HG02870 (cell line): ENCODE data around the gene WDR1.
A peak's percentile ranks its signal among the peaks of the same experiment; 100 is the strongest.

Experiments
- ATAC-seq: cut with Tn5 transposase; IDR thresholded peaks from one replicate; pipeline ENCODE4 v1.9.1; 2021; ENCODE audit warnings: mild to moderate bottlenecking, moderate library complexity; ENCODE audit not compliant: unreplicated experiment

Gene WDR1

GRCh38 chr4:10116569-10117358 is at the start of gene WDR1:
TSS of gene WDR1 (minus strand) at chr4:10116799. CDS start at chr4:10116666, 133 bp downstream.
- peak; percentile 75 for ATAC-seq

GRCh38 chr4:10164877-10165283 is 48.3 kb upstream of the WDR1 start:
- ATAC-seq: no peak

- no peak for ATAC-seq
Observed at GRCh38 chr4:10163296-10163695, 46.7 kb upstream of the WDR1 start.

DNA sequence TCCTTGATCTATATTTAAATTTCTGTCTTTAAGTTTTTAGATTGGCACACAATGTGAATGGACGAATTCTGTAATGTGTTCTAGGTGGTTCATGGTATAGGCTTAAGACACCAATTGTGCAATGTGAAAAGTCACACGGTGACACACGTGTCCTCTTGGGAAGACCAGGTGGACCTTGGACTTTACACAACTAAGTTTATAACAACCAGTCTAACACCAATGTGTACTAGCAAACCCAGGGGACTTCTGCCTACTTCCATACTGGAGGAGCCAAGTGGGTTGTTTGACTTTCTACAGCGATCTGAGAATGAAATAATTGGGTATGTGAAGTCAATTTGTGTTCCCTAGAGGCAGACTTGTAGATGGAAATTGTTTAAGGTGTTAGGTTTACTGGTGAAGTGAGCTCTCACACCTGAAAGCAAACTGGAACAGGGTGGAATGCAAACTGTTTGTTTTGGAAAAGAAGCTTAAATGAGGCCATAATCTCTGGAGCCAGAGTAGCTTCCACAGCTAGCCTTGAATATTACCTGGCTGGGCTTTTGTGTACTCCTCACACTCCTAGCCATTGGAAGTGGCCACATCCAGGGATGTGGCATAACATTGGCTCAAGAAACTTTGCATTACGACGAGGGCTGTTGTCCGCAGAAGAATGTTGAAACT is 45.9 kb upstream of the WDR1 start:
- ATAC-seq: no peak

GRCh38 chr4:10161840-10162239 is 45.2 kb upstream of the WDR1 start:
- ATAC-seq: no peak

DNA sequence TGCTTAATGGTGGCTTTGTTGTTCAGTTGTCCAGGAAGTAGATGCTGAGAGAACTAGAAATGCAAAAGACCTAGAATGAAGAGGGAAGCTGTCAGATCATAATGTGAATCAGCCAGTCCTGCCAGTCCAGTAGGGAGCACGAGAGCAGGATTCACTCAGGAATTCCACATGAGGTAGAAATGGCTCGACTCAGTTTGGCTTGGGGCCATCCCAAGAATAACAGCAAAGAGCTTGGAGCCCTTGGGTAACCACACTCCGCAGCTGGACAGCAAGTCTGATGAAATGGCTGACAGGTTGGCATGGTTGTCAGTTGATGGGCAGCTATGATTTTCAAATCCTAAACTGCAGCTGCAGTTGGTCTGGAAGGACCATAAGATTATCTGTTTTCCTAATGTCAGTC is 44.5 kb upstream of the WDR1 start:
- ATAC-seq: no peak

GRCh38 chr4:10160281-10160856 is 43.8 kb upstream of the WDR1 start:
- no peak for ATAC-seq

- ATAC-seq: no peak
Observed at GRCh38 chr4:10159671-10160070, 43.1 kb upstream of the WDR1 start.

- no peak for ATAC-seq
Observed at GRCh38 chr4:10158333-10158942, 41.8 kb upstream of the WDR1 start.

DNA sequence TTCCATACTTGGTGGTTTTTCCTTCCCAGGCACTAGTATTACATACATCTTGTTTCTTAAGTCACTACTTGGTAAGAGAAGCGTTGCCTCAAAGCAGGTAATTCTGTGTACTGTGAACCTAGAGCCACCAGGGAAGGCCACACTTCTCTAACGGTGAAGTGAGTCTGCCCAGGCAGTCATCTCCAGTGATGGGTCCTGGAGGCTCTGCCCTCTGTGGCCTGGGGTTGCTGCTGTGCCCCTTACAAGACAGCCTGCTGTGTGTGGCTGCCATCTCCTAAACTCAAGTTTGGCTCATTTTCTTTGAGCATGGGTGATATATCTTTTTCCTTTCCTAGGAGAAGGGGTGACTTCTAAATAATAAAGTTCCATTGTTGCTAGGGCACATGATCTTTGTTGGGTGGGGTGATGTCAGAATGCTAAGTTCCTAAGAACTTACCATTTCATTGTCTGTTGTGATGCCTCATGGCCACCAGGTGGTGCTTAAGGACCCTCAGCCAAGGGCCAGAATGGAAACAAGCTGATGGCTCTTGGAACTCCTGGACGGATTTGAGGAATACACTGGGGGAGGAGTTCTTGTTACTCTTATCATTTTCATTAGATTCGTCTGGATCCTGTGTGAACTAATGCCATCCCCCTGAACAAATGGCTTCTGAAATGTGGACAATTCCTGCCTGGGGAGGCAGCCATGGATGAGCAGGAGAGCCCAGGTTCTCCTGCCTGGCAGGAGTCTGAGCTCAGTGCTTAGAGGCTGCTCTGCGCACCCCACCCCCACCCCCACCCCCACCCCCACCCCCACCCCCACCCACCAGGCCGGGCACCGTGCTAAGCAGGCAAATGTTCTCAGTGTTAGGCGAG is 41.1 kb upstream of the WDR1 start:
- peak; percentile 77 for ATAC-seq

DNA sequence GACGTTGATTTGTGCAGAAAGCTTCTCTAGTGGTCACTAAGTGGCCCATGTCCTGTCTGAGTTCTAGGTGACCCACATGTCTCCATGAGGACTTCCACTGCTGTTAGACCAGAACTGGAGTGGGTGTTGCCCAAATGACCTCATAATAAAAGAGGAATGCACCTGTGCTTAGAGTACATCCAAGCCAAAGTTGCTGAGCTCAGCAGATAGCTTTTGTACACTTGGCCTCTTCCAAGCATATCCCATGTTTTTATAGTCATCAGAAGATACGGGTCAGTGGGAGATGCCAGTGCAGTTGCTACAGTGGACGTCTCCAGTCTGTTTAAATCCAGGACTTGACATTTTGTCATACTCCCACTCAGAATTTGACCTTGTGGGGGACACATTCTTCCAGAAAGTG is 37.6 kb upstream of the WDR1 start:
- ATAC-seq: no peak

- ATAC-seq: no peak
Observed at GRCh38 chr4:10153161-10153560, 36.6 kb upstream of the WDR1 start.

- no peak for ATAC-seq
Observed at GRCh38 chr4:10151182-10151581, 34.6 kb upstream of the WDR1 start.

DNA sequence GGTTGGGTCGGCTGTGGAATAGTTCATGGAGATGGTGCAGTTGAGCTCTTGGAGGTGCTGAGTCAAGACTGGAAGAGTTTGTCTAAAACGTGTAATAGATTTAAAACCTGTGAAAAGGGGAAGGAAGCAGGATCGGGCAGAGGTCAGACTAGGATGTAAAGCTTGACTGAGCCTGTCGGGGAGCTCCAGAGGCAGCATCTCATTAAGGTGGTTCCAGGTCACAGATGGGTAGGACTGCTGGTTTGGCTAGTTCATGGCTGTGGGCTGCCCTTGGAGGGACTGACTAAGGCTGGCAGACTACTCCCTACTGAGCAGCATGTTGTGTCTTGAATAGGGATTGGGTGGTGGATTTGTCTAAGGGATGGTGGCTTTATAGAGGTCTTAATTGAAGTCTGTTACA is 28.4 kb upstream of the WDR1 start:
- no peak for ATAC-seq

DNA sequence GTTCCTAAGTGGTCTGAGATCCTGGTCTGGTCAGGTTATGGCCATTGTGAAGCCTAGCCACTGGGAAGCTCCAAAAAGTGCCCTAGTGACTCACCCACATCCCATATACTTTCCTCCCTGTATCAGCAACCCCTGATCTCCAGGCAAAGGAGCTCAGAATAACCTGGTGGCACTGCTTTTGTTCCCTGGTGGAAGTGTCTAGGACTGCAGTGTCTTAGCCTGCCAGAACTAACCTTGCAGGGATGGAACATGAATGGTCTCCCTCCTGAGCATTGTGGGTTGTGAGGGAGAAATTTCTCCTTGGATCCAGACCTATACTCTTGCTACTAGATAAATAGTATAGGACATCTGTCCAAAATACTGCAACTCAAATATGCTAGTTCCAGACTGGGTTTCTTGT is 27.9 kb upstream of the WDR1 start:
- no peak for ATAC-seq

DNA sequence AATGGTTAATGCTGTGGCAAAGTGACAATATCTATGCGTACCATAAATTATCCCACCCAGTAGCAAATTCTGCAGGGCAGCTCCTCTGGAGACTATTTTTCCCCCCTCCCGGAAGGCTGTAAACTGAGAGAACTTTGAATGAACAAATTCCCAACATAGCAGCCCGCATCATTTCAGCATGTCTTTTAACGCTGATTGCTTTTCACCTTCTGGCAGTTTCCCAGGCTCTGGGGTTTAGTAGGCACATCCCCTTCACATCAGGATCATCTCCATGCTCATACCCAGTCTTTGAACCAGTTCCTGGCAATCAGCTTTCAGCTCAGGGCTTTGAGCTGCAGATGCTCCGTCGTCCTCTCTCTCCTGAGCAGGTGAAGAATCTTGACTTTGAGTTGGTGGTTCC is 26.6 kb upstream of the WDR1 start:
- no peak for ATAC-seq

DNA sequence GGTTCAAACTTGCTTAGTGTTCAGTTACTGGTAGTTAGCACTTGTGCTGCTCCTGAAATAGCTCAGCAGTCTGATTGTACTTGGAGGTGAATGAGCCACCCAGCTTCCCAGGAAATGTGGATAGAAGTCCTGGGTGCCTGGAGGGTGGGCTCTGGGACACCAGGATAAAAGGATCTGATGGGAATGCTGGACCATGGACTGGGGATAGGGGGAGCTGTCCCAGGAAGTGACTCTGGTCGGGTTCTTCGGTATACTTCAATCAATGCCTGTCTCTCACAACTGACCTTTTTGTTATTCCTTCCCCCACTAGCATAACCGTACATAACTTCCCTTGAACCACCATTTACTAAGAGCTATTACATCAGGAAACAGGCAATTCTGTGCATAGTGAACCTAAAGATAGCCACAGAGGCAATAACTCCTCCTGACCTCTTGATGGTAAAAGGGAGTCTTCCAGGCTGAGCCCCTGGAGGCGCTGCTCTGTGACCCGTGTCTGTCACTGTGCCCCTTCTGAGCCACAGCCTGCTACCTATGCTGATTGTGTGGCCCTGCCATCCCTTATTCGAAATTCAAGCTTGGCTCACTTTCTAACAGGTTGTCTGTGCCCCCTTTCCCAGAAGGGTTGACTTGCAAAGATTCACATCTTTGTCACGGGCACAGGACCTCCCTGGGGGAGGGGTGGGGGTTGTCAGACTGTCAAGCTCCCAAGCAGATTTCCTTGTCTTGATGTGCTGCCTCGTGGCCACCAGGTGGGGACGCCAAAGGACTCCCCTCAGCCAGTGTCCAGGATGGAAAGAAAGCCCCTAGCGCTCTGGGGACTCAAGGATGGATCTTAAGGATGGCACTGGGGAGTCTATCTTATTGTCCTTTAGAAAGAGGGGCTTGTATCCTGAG is 24.5 kb upstream of the WDR1 start:
- ATAC-seq: no peak

DNA sequence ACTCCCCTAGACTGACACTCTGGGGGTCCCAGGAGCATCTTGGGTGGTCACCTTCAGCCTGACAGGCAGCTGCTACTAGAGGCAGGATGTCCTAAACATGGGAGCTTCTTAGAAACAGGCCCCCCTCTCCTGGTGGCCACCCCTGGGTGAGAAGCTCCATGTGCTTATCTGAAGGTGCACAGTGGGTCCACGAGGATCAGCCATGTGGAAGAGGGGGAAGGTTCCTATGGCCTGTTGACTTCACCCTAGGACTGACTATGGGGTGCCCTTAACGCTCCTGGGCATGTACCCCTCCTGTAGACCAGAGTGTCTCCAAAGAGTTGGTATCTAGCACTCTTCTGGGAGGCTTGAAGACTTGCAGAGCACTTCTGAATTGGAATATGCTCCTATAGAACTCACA is 22.9 kb upstream of the WDR1 start:
- no peak for ATAC-seq

DNA sequence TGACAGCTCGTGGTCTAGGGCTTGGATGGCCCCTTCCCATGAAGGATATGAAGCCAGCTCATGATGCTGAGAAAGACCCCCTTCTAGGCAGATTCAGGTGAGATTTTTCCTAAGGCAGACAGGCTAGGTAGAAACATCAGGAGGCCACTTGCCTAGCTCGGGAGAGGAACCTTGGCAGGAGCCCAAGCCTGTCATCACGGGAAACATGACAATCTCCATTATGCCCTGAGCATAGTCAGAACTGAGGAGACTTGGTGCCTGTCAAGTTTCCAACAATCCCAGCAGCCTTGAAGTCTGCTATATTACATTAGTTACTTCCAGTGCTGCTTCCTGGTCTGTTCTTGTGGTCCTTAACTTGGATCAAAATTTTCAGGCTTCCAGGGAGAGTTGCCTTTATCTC is 18.7 kb upstream of the WDR1 start:
- no peak for ATAC-seq

DNA sequence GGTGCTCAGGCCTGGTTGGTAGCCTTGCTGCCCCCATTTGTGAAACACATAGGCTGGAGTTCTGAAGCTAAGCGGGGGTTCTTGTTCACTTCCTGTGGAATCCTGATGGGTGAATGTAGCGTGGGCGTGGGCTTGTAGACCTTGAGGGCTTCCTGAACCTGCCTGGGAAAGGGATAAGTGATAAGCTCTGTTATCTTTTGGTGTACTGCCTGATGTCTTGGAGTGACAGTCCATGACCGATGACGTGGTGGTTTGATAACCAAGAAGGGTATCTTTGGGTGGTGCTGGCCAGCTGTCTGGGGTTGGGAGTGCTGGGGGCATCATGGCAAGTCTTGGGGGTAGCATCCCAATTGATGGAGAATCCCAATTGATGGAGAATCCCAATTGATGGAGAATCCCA is 17.5 kb upstream of the WDR1 start:
- ATAC-seq: no peak
